ENCODE results near the gene INSIG1.

Gene INSIG1

DNA sequence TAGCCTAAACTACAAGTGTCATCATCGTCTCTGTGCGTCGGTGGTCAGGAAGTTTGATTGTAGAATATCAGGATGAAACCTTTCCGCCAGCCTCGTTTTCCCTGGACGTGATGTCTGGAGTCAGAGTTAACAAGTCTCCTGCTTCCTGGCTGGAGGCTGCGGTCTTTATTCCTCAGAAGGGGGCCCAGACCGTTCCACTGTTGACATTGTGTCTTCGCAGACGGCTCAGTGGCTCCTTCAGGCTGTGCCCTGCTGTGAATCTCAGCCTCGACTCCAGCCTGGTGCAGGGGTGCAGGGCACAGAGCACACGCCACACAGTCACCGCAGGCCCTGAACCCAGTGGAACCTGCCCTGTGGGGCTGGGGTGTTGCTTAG is 37.2 kb upstream of the INSIG1 start:
- DNase-seq (ENCODE audit: low read depth) = no peak
- TF ChIP-seq CTCF (conservative IDR thresholded peaks at IDR 0.05; ENCODE audit: low read length) = no peak
- no peak overlapping the region for H3K4me3 ChIP-seq (ENCODE audit: low read length)

- H3K4me3 ChIP-seq (ENCODE audit: low read length) = no peak overlapping the region
- TF ChIP-seq CTCF (conservative IDR thresholded peaks at IDR 0.05; ENCODE audit: low read length) = no peak
Observed at GRCh38 chr7:155261031-155261985, 36.4 kb upstream of the INSIG1 start.

GRCh38 chr7:155262031-155262430 is 35.6 kb upstream of the INSIG1 start:
- no peak for TF ChIP-seq CTCF (conservative IDR thresholded peaks at IDR 0.05; ENCODE audit: low read length)
- peak; percentile 25 for DNase-seq (ENCODE audit: low read depth)
- no peak overlapping the region for H3K4me3 ChIP-seq (ENCODE audit: low read length)

More at GRCh38 chr7:155261031-155261985, 36.4 kb upstream of the INSIG1 start:
- no peak for DNase-seq (ENCODE audit: low read depth)

- no peak for TF ChIP-seq CTCF (conservative IDR thresholded peaks at IDR 0.05; ENCODE audit: low read length)
- H3K4me3 ChIP-seq (ENCODE audit: low read length) = no peak overlapping the region
- DNase-seq (ENCODE audit: low read depth) = no peak
Observed at GRCh38 chr7:155263051-155263450, 34.6 kb upstream of the INSIG1 start.

DNA sequence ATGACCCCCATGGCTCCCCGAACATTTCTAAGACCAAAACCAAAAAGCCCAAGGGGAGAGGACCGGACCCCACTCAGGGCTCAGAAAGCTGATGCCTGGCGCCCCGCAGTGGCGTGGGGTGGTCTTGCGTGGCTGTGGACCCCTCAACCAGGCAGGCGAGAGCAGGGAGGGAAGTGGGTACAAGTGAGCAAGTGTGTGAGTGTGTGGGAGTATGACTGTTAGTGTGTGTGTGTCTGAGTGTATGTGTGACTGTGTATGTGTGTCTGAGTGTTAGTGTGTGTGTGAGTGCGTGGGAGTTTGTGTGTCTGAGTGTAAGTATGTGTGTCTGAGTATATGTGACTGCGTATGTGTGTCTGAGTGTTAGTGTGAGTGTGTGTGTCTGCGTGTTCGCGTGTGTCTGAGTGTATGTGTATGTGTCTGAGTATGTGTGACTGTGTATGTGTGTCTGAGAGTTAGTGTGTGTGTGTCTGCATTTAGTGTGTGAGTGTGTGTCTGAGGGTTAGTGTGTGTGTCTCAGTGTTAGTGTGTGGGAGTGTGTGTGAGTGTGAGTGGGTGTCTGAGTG is 34.0 kb upstream of the INSIG1 start:
- no peak overlapping the region for H3K4me3 ChIP-seq (ENCODE audit: low read length)
- TF ChIP-seq CTCF (conservative IDR thresholded peaks at IDR 0.05; ENCODE audit: low read length) = no peak
- no peak for DNase-seq (ENCODE audit: low read depth)

- no peak for TF ChIP-seq CTCF (conservative IDR thresholded peaks at IDR 0.05; ENCODE audit: low read length)
- DNase-seq (ENCODE audit: low read depth) = no peak
- no peak overlapping the region for H3K4me3 ChIP-seq (ENCODE audit: low read length)
Observed at GRCh38 chr7:155265144-155265543, 32.5 kb upstream of the INSIG1 start.

GRCh38 chr7:155265961-155266360 is 31.7 kb upstream of the INSIG1 start:
- no peak for TF ChIP-seq CTCF (conservative IDR thresholded peaks at IDR 0.05; ENCODE audit: low read length)

More at GRCh38 chr7:155265961-155266360, 31.7 kb upstream of the INSIG1 start:
- DNase-seq (ENCODE audit: low read depth) = no peak
- no peak overlapping the region for H3K4me3 ChIP-seq (ENCODE audit: low read length)

Data from AG10803 (cell line).